Cardiac fibroblast (primary cell): ENCODE measurements around the gene ATAD1.
"Not testable (repeated sequence)": the region's sequence is repeated elsewhere in the genome, so short reads cannot be mapped to it uniquely, and the experiment has no call there.

Experiments used
- DNase-seq, 2 donors: peaks; one replicate each; pipeline versions ENCODE4 v3.0.0 to v3.0.0-alpha.2; 2010; ENCODE audit warnings: low read depth in 2 of 2
- H3K4me3 ChIP-seq, 2 donors: replicated peaks in 1 of 2; 1 replicate in 1 of 2; 2 replicates in 1 of 2; pipeline ENCODE4 v1.5.1; 2011; ENCODE audit warnings: low read depth in 2 of 2, low read length in 2 of 2, mild to moderate bottlenecking in 2 of 2, moderate library complexity in 1 of 2
- CTCF ChIP-seq: IDR thresholded peaks from one replicate; pipeline ENCODE4 v1.5.1; 2011; ENCODE audit warnings: low read depth, mild to moderate bottlenecking, low read length, inconsistent platforms

Gene ATAD1

DNA sequence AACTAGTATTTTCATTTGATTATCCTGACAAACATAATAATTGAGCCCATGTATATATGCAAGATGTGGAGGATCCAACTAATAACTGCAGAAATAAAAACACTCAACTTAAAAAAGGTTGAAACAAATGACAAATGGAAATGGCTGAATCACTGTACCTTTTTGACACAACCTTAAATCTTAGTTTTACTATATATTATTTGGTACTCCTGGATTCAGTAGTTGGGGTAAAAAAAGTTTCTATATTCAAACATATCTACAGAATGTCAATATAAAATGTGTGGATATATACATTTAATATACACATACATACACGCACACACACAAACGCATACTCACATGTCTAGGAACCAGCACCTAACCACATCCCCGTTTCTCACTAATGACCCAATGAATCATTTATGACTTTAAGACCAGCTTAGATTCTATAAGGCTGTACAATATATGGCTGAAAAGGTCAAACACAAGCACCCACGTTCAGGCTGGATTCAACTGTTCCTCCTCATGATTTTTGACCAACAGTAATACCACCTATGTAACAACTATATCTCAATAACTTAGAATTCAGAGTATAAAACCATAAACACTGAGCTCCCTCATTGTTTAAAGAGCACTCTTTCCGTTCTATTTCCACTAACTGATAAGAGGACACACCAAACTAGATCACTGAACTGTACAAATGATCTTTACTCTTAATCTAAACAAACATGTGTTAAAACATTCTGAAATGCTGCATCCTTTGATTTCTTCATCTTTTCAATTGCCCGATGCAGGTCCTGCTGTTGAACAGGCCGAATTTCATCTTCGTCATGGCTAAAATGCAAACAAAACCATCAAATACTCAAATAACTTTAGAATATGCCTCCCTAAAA, 63.8 kb downstream of the ATAD1 start:
- no peak overlapping the region for H3K4me3 ChIP-seq
- no peak for TF ChIP-seq CTCF
- DNase-seq, result no peak

DNA sequence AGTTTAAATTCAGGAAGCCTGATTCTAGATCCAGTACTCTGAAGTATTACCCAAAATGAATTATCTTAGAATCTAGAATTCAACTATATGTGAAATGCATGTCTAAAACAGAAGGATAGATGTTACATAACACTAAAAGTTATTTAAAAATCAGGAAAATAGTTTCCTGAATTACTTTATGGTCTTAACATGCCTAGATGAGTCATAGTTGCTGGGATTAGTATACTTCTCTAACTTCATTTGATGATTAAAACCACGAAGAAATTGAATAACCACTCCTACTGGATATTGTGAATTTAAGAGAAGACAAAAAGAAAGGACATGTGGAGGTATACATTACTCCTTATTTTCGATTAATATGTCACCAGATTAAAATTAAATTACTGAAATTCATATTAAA, 65.5 kb downstream of the ATAD1 start:
- no peak overlapping the region for H3K4me3 ChIP-seq
- DNase-seq, result peak; percentile 41 to 70
- TF ChIP-seq CTCF, result no peak

GRCh38 chr10:87751274-87751673, 66.8 kb downstream of the ATAD1 start:
- H3K4me3 ChIP-seq, result no peak overlapping the region
- no peak for TF ChIP-seq CTCF

GRCh38 chr10:87750817-87751216, 67.2 kb downstream of the ATAD1 start:
- TF ChIP-seq CTCF, result no peak
- H3K4me3 ChIP-seq, result no peak overlapping the region
- no peak for DNase-seq

More at GRCh38 chr10:87751274-87751673, 66.8 kb downstream of the ATAD1 start:
- DNase-seq, result no peak

DNA sequence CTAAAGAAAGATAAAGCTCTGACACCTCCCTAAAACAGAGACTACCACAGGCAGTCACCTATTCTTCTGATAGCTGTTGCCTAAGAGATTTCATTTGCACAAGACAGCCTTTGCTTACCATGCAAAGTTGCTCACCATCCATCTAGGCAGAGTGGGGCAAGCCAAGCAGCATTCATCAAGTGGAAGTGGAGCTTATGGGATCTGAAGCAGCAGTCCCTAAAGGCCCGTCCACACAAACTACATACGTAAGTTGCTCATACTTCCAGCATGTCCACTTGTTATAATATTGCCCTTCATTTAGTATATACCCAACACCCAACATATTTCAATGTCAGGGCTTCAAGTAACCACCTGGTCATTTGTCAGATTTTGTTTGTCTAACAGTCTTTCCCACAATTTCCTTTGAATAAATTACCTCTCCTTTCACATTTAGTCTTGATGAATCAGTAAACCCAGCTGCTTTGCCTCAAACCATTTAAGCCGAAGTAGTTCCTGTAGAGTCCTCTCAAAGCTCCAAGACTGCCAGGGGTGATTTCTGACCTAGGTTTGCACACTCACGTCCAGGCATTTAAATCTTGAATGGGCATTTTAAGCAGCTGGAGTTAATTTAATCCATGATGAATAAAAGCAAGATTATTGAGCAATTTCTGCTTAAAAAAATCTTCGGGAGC, 67.9 kb downstream of the ATAD1 start:
- DNase-seq, result peak; percentile 48 to 49
- TF ChIP-seq CTCF, result no peak
- no peak overlapping the region for H3K4me3 ChIP-seq

GRCh38 chr10:87748244-87748643, 69.8 kb downstream of the ATAD1 start:
- H3K4me3 ChIP-seq, DNase-seq: not testable (repeated sequence)

DNA sequence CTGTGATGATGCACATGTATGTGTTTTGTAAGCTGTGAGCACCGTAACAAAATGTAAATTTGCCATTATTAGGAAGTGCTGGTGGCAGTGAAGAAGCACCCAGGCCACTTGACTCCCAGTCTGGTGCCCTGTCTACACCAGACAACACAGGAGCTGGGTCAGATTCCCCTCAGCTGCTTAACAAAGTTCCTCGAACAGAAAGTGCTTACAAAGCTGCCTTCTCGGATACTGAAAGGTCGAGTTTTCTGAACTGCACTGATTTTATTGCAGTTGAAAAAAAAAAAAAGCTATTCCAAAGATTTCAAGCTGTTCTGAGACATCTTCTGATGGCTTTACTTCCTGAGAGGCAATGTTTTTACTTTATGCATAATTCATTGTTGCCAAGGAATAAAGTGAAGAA, 71.1 kb downstream of the ATAD1 start:
- DNase-seq, result no peak
- H3K4me3 ChIP-seq, result no peak overlapping the region
- no peak for TF ChIP-seq CTCF
